ENCODE measurements around the gene HIPK2.

Gene HIPK2

DNA sequence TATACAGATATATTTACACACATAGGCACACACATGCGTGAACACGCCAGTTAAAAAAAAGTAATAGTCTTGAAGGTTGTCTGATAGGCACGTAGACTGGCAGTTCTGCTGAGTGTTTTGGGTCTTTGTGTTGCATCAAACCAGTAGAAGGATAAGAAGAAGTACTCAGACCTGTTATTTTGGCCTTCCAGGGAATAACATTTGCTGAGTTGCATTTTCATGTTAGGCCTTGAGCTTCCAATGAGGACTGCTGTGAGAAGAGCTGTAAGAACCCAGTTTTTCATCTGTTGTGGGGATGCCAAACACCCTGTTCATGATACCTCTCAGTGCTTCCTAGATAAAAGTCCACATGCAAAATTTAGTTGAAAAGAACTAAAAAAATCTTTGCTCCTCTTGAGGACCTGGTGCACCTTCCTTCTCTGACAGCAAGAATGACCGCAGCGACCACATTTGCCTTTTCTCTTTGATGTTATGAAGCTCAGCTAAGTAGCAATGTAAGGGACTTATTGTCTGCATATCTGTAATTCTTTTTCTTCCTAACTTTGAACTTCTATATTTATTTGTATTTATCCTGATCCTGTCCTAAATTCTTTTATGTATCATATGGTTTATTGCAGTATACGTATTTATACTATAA lies 27.2 kb downstream of the HIPK2 start:
- no peak for DNase-seq

DNA sequence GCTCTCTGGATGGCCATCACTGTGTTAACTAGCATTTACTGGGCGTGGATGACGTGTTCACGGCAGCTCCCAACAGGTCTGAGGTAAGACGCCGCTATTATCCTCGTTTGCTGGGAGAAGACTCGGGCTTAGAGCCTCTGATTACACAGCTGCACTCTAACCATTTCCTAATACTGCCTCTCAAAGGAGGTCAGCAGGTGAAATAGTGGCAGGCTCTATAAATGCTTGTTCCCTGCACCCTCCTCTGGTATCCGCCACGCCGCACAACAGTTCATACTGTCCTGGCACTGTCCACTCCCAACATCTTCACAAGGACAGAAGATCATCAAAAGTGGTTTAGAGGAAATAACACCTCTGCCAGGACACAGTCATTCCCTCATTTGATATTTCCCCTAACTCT lies 28.3 kb downstream of the HIPK2 start:
- no peak for DNase-seq

- DNase-seq = peak; percentile 19
These were observed 28.9 kb downstream of the HIPK2 start for GRCh38 chr7:139748941-139749340.

DNA sequence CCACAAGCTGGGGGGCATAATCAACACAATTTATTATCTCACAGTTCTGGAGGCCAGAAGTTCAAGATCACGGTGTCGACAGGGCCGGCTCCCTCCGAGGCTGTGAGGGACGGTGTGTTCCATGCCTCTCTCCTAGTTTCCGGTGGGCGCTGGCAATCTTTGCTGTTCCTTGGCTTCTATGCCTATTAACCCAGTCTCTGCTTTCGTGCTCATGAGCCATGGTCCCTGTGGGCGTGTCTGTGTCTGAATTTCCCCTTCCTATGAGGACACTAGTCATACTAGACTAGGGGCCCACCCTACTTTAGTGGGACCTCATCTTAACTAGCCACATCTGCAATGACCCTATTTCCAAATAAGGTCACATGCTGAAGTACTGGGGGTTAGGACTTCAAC lies 29.4 kb downstream of the HIPK2 start:
- DNase-seq = peak; percentile 10

DNA sequence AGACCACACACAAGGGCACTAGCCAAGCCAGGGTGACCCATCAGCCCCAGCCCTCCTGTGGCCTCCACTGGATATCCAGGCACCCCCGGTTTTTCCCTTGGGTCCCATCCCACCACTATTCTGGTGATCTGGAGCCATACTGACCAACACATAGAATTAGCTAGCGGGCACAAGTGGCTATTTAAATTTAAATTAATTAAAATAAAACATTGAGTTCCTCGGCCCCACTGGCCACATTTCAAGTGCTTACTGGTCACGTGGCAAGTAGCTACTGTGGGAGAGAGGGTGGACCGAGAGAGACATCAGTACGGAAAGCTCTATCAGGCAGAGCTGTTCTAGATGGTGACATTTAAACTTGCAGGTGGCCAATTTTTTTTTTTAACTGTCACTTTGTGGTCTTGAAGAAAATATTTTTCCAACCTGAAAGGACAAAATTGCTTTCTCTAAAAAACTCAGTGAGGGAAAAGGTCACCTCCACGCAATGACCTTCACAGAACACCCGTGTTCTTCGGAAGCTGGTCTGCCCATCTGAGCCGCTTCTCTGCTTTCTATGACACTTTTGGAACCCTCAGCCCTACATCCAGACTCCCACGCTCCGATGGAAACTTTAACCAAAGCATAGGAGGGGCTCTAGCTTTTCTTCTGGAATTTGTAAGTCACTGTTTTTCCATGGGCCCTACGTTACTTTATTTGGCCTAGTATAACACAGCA lies 30.0 kb downstream of the HIPK2 start:
- DNase-seq = no peak

- DNase-seq = no peak
These were observed 31.1 kb downstream of the HIPK2 start for GRCh38 chr7:139746652-139747051.

- no peak for DNase-seq
These were observed 32.1 kb downstream of the HIPK2 start for GRCh38 chr7:139745678-139746143.

GRCh38 chr7:139744768-139745677 lies 32.8 kb downstream of the HIPK2 start:
- DNase-seq = no peak

GRCh38 chr7:139743967-139744767 lies 33.6 kb downstream of the HIPK2 start:
- no peak for DNase-seq

DNA sequence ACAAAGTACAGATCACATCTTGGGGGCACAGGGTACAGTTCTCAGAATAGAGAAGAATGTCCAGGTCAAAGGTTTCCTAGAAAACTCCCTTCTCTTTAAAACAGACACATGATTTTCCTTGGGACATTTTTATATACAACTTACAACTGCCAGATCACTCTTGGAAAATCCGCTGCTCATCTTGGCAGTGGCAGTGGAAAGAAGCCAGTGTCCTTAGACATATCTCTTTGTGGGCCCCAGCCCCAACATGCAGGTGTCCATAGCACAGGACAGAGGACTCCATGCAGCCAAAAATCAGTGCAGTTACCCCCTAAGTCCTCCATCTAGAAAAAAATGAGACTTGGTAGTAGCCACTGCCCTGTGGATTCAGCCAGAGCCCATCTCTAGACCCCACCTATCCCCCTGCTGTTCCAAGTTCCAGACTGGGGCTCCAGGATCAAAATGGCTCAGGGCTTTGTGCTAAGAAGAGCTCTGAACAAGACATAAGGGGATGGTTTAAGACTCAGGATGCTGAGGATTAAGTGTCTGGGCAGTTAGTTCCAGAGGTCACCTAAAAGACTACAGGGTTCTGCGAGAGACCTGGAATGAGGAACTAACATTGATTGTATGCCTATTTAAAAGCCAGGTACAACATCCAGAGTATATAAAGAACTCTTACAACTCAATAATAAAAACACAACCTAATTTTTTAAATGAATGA lies 34.4 kb downstream of the HIPK2 start:
- DNase-seq = no peak

DNA sequence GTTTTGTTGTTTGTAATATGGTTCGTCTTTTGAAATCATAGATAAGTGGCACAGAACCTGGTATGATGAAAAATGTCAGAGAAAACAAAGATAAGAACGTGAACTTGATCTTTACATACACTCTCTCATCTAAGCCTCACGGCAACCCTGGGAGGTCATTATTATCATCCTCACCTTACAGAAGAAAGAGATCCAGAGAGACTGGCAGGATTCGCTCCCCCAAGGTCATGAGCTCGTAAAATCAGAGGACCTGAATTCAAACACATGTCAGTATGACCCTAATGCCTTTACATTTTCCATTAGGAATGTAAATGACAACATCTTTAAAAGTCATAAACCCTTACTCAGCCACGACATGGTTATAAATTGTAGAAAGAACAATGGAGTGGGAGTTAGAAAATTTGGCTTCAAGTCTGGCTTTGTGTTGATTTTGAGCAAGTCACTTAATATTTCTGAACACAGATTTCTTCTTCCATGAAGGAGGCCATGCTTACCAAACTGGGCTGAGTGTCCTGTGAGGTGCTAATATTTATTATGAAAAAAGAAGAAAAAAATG lies 35.9 kb downstream of the HIPK2 start:
- no peak for DNase-seq

GRCh38 chr7:139741239-139741638 lies 36.6 kb downstream of the HIPK2 start:
- no peak for DNase-seq

DNA sequence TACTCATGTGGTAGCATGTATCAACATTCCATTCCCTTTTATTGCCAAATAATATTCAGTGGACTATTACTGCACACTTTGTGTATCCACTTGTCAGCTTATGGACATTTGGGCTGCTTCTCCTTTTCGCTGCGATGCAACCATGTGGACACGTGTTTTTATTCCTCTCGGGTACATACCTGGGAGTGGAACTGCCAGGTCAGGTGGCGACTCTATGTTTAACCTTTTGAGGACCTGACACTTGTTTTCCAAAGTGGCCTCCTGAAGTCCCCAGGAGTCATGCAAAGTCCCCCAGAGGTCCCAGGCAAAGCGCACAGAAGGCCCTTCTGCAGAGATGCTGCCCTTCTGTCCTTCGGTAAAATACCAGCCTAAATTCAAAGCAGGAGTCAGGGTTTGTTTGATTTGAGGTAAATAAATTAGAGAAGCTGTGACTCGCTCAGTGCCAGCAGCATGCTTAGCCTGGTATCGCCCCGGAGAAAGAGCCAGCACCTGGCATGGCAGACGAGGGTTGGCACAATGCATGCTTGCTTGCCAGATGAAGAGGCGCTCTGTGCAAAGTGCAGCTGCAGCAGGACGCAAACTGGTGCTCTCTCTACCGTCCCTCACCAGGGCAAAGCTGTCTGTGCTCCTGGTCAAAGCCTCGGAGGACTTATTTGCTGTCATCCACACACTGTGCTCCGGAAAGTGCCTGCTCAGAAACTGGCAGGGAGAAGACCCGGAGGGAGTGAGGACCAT lies 37.8 kb downstream of the HIPK2 start:
- no peak for DNase-seq

DNA sequence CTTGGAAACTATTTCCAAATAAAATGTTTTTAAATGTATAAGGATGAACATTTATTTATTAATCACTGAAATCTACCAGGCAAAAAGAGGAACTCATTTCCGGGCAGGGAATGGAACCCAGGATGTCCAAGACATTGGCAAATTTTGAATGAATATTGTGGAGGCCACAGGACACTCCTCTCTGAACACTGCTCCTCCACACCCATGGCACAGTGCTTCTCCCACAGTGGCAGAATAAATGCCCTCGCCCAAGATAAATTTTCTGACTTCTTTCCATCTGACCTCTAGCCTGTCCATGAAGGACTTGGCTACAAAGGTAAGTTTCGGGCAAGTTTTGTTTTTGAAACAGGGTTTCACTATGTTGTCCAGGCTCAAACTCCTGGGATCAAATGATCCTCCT lies 39.0 kb downstream of the HIPK2 start:
- DNase-seq = no peak

DNA sequence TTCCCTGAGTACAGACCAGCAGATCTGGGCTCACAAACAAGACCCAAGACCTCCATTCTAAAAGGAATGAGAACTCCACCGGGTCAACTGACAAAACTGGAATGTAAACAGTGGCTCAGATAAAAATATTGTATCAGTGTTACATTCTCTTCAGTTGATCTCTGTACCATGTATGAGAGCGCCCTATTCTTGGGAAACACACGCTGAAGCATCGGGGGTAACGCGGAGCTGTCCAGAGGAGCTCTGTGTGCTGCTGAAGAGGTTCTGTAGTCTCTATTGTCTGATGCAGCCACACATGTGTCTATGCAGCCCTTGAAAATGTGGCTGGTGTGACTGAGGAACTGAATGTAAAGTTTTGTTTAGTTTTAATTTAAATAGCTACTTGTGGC lies 39.7 kb downstream of the HIPK2 start:
- no peak for DNase-seq

- no peak for DNase-seq
These were observed 40.3 kb downstream of the HIPK2 start for GRCh38 chr7:139737221-139738100.

DNA sequence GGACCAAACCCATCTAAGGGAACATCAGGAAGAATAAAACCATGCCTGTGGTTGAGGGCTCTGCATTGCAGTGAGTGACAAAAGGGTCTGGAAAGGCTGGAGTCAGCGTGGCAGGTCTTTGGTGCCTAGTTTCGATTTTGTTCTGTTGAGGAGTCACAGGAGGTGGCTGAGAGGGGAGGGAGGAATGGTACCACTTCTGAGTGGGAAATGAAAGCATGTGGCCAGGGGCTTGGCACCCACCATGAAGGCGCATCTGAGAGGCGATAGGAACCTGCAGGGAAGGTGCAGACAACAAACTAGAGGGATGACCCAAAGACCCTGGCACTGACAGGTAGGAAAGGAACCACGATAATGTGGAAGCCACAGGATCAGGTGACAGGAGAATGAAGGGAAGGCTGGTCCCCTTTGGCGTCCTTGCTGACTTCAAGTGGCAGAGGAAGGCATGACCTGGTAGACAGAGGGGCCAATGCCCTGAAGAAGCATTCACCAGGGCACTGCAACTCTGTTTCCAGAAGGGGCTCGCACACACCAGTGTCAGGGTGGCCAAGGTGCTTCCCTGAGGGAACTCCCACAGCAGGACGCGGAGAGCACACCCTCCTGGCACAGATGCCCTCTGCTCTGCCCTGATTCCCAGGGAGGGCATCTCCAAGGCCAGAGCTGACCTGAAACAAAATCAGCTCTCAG lies 41.7 kb downstream of the HIPK2 start:
- DNase-seq = no peak

DNA sequence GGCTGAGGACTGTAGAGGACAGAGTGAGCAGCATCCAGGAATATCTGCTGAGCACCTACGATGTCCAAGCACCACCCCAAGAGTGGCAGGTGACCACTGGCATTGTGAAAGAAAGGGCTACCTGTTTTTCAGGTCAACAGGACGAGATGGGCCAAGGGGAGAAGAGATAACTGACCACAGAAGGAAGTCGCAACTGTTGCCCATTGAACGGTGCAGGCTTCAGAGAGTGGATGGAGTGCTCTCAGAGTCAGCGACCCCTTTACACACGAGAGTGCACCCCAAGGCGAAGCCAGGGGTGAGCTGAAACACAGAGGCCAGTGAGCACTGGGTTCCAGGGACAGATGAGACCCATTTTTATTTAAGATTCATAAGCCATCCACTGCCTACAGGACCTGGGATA lies 42.3 kb downstream of the HIPK2 start:
- no peak for DNase-seq

DNA sequence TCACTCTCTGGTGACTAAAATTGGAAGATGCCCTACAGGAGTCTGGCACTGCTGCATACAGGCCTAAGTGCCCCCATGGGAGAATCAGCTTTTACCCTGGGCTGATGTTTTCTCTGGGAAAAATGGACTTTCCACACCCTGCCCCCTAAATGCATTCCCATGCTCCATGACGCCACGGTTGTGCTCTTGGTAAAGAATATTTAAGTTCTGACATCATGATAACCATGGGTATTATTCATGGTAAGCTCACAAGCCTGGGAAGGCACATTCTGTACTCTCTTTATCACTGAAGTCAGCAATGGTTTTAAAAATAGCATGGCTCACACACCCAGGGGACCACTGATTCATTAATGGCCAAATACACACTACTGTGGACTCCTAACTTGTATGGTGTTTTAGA lies 43.4 kb downstream of the HIPK2 start:
- DNase-seq = no peak

Measured in islet precursor cell (in vitro differentiated cells).